NT2/D1 (cell line): ENCODE measurements around the gene LIF.

Source experiments
- SUZ12 ChIP-seq: IDR thresholded peaks from 2 replicates; pipeline ENCODE4 v1.6.1; 2011; ENCODE audit not compliant: insufficient read length, insufficient read depth; ENCODE audit errors: extremely low read depth
- YY1 ChIP-seq: IDR thresholded peaks from 2 replicates; pipeline ENCODE4 v1.6.1; 2011; ENCODE audit not compliant: insufficient read length, insufficient read depth
- ZNF274 ChIP-seq: IDR thresholded peaks from 2 replicates; pipeline ENCODE4 v1.6.1; 2011; ENCODE audit warnings: mild to moderate bottlenecking, low read depth, low read length

DNA sequence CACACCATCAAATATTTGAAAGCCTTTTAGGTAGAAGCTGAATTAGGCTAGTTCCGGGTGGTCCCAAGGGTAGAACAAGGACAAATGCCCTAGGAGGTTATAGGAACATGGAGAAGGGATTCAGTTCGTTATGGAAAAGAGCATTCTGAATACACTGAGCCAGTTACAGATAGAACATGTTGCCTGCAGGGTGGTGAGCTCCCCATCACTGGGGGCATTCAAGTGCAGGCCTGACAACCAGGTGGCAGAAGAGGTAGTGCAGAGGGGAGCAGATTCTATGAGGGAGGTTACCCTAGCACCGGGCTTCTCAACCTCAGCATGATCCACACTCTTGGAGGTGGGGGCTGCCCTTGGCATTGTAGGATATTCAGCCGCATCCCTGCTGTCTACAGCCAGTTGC lies 24.2 kb downstream of the LIF start:
- no peak for TF ChIP-seq YY1
- TF ChIP-seq ZNF274 = no peak
- TF ChIP-seq SUZ12 = no peak
